PC-9 (cell line): ENCODE data around the gene FFAR3. TPM values are rescaled to one million over a fixed set of nuclear protein-coding genes. Genes with fewer than 3 reads are reported as not detected.
"Not testable (repeated sequence)": the region's sequence is repeated elsewhere in the genome, so short reads cannot be mapped to it uniquely, and the experiment has no call there.

Experiments used
- BruUV-seq: library from RNA; stranded (reverse); fragments of 400-500 nt; replicated peaks from 2 replicates; lab custom pipeline; 2021; lab: Mats Ljungman, UMichigan
- CTCF ChIA-PET: fragments of 300-600 bp; sonication (Branson Sonifier 250); formaldehyde crosslinking; loops from one replicate; lab custom pipeline; 2022; ENCODE audit warnings: antibody characterized with exemption; lab: Charles Lee
- POLR2A ChIA-PET: fragments of 300-600 bp; sonication (Branson Sonifier 250); formaldehyde crosslinking; loops from one replicate; lab custom pipeline; 2022; ENCODE audit warnings: antibody characterized with exemption; ENCODE audit not compliant: unreplicated experiment; lab: Charles Lee
- DNase-seq, 2 experiments: peaks; one replicate each; pipeline versions ENCODE4 v3.0.0 to v3.0.0-alpha.2; 2015 to 2022; ENCODE audit warnings: mixed read lengths in 1 of 2
- H2AFZ ChIP-seq: fragments of 200-600 bp; sonication (generic); 2 replicates; pipeline ENCODE4 v1.8.1; 2017; ENCODE audit warnings: antibody characterized with exemption
- H3F3A ChIP-seq: fragments of 200-600 bp; sonication (generic); 2 replicates; pipeline ENCODE4 v1.8.1; 2017; ENCODE audit warnings: antibody characterized with exemption, mild to moderate bottlenecking, low read depth; ENCODE audit not compliant: insufficient read depth
- H3K27ac ChIP-seq: fragments of 200-600 bp; sonication (generic); 2 replicates; pipeline ENCODE4 v1.6.1; 2016; ENCODE audit warnings: mixed run types
- H3K27me3 ChIP-seq: fragments of 200-600 bp; sonication (generic); 2 replicates; pipeline ENCODE4 v1.6.1; 2016; ENCODE audit warnings: low read depth, mixed run types; ENCODE audit not compliant: insufficient read depth
- H3K36me3 ChIP-seq: fragments of 200-600 bp; sonication (generic); 2 replicates; pipeline ENCODE4 v1.6.1; 2016; ENCODE audit warnings: low read depth, mixed run types
- H3K4me1 ChIP-seq: fragments of 200-600 bp; sonication (generic); replicated peaks from 2 replicates; pipeline ENCODE4 v1.6.1; 2016; ENCODE audit warnings: mixed run types; ENCODE audit not compliant: insufficient read depth
- H3K4me2 ChIP-seq: fragments of 200-600 bp; sonication (generic); 2 replicates; pipeline ENCODE4 v1.6.1; 2017; ENCODE audit warnings: mixed run types
- H3K4me3 ChIP-seq: fragments of 200-600 bp; sonication (generic); 2 replicates; pipeline ENCODE4 v1.6.1; 2016; ENCODE audit warnings: mixed run types
- H3K79me2 ChIP-seq: fragments of 200-600 bp; sonication (generic); 2 replicates; pipeline ENCODE4 v1.6.1; 2017; ENCODE audit warnings: low read depth, mixed run types
- H3K9me2 ChIP-seq: fragments of 200-600 bp; sonication (generic); 2 replicates; pipeline ENCODE4 v1.8.1; 2017; ENCODE audit warnings: mild to moderate bottlenecking; ENCODE audit not compliant: insufficient read depth
- H3K9me3 ChIP-seq: fragments of 200-600 bp; sonication (generic); 2 replicates; pipeline ENCODE4 v1.8.1; 2016; ENCODE audit warnings: low read depth; ENCODE audit not compliant: insufficient read depth
- H4K20me1 ChIP-seq: fragments of 200-600 bp; sonication (generic); 2 replicates; pipeline ENCODE4 v1.8.1; 2017; ENCODE audit not compliant: insufficient read depth
- CTCF ChIP-seq: fragments of 200-600 bp; sonication (generic); conservative IDR thresholded peaks from 2 replicates; pipeline ENCODE4 v1.6.1; 2017; ENCODE audit warnings: mixed run types, antibody characterized with exemption, mild to moderate bottlenecking, moderate library complexity
- EZH2 ChIP-seq: fragments of 200-600 bp; sonication (generic); IDR thresholded peaks from 2 replicates; pipeline ENCODE4 v1.8.0; 2017; ENCODE audit warnings: antibody characterized with exemption, low read depth
- intact Hi-C: fragments of 100-400 bp; cut with micrococcal nuclease; formaldehyde crosslinking; loops from one replicate; pipeline ENCODE4 v1.10.0; 2022; ENCODE audit not compliant: unreplicated experiment
- total RNA-seq: library from RNA; stranded (reverse); gene quantifications from 2 replicates; pipeline ENCODE4 v1.2.3, GENCODE V29; 2021

FFAR3 gene
- total RNA-seq, 1 experiment from 2014 or later: not detected

GRCh38 chr19:35353635-35354034, 4.6 kb upstream of the FFAR3 start:
- H3K36me3 ChIP-seq: no peaks in the 10 kb centered on the region
- no peaks in the 10 kb centered on the region for H4K20me1 ChIP-seq
- H3F3A ChIP-seq: no peaks in the 10 kb centered on the region; the same call in 1 of the 2 replicates
- H2AFZ ChIP-seq: no peak overlapping the region
- POLR2A ChIA-PET: interaction anchor here (0.5 kb wide), 1 partner anchor 341 kb away, joined by 24 read pairs; no protein-coding TSS in a partner anchor
- CTCF ChIA-PET: interaction anchor here (0.6 to 1.0 kb wide), 3 partner anchors 60 to 142 kb away, joined by 3 to 7 read pairs (median 3); no protein-coding TSS in a partner anchor
- TF ChIP-seq EZH2 (no peak), CTCF (no peak)
- H3K79me2 ChIP-seq: no peaks in the 10 kb centered on the region
- no peak overlapping the region for H3K4me2 ChIP-seq
- no peak overlapping the region for H3K27ac ChIP-seq
- intact Hi-C loops: loop anchor here (1.0 to 10.0 kb wide), 4 partner anchors 47 to 209 kb away; partner anchors contain the start of genes FXYD7 and TMEM147
- H3K4me1 ChIP-seq: no peaks in the 10 kb centered on the region
- no peak overlapping the region for H3K4me3 ChIP-seq
- no peaks in the 10 kb centered on the region for H3K9me2 ChIP-seq
- H3K27me3 ChIP-seq: 0 out of 2 replicates have a peak, but pooled peaks cover 5% of the 10 kb centered on the region
- no peaks in the 10 kb centered on the region for H3K9me3 ChIP-seq
- no TSS peak for BruUV-seq
- no peak for DNase-seq

- CTCF ChIA-PET: interaction anchor here (0.5 kb wide), 1 partner anchor 358 kb away, joined by 3 read pairs; no protein-coding TSS in a partner anchor
- intact Hi-C loops: loop anchor here (10.0 kb wide), 1 partner anchor 210 kb away; the partner anchor contains the start of gene FXYD7
- Histone ChIP-seq H3K79me2 (no peaks in the 10 kb centered on the region), H3K4me1 (no peaks in the 10 kb centered on the region), H3K36me3 (no peaks in the 10 kb centered on the region), H3K4me2 (no peak overlapping the region), H3K9me2 (no peaks in the 10 kb centered on the region), H3K27ac (no peak overlapping the region), H3F3A (no peaks in the 10 kb centered on the region; the same call in 1 of the 2 replicates), H3K4me3 (no peak overlapping the region), H3K27me3 (0 out of 2 replicates have a peak, but pooled peaks cover 5% of the 10 kb centered on the region), H2AFZ (no peak overlapping the region), H4K20me1 (no peaks in the 10 kb centered on the region), H3K9me3 (no peaks in the 10 kb centered on the region)
- POLR2A ChIA-PET: no interaction called here
- no peak for DNase-seq
- BruUV-seq: no TSS peak
- no peak for TF ChIP-seq EZH2
- no peak for TF ChIP-seq CTCF
Observed at GRCh38 chr19:35354898-35355297, 3.4 kb upstream of the FFAR3 start.

- intact Hi-C loops: loop anchor here (10.0 kb wide), 1 partner anchor 211 kb away; the partner anchor contains the start of gene FXYD7
- Histone ChIP-seq H3K36me3 (no peaks in the 10 kb centered on the region), H3K27me3 (peaks cover 5% of the 10 kb centered on the region; the same call in 1 of the 2 replicates), H3K4me2 (no peak overlapping the region), H3K4me1 (no peaks in the 10 kb centered on the region), H2AFZ (no peak overlapping the region), H3K27ac (no peak overlapping the region), H3K79me2 (no peaks in the 10 kb centered on the region), H3K9me3 (no peaks in the 10 kb centered on the region), H3K4me3 (no peak overlapping the region), H3F3A (no peaks in the 10 kb centered on the region; the same call in 1 of the 2 replicates), H3K9me2 (no peaks in the 10 kb centered on the region), H4K20me1 (no peaks in the 10 kb centered on the region)
- no peak for DNase-seq
- BruUV-seq: no TSS peak
- CTCF ChIA-PET: interaction anchor here (0.7 kb wide), 2 partner anchors 45 to 65 kb away, joined by 4 to 13 read pairs; no protein-coding TSS in a partner anchor
- POLR2A ChIA-PET: no interaction called here
- TF ChIP-seq EZH2: no peak
- TF ChIP-seq CTCF: no peak
Observed at GRCh38 chr19:35355791-35356460, 2.3 kb upstream of the FFAR3 start.

GRCh38 chr19:35358834-35359233, 574 bp downstream of the FFAR3 start:
- H3K9me2 ChIP-seq, BruUV-seq, H3F3A ChIP-seq, H3K27me3 ChIP-seq, H4K20me1 ChIP-seq, H3K79me2 ChIP-seq, H3K4me1 ChIP-seq, H2AFZ ChIP-seq, DNase-seq, H3K4me3 ChIP-seq, CTCF ChIA-PET, H3K4me2 ChIP-seq, H3K36me3 ChIP-seq, POLR2A ChIA-PET, H3K27ac ChIP-seq, H3K9me3 ChIP-seq: not testable (repeated sequence)
- intact Hi-C loops: loop anchor here (10.0 kb wide), 1 partner anchor 214 kb away; the partner anchor contains the start of gene FXYD7

- H3K27me3 ChIP-seq, H3K79me2 ChIP-seq, BruUV-seq, DNase-seq, H3K9me3 ChIP-seq, H3K27ac ChIP-seq, CTCF ChIA-PET, H3K9me2 ChIP-seq, H3K36me3 ChIP-seq, POLR2A ChIA-PET, H3F3A ChIP-seq, H3K4me3 ChIP-seq, H3K4me2 ChIP-seq, H2AFZ ChIP-seq, H3K4me1 ChIP-seq, H4K20me1 ChIP-seq: not testable (repeated sequence)
- intact Hi-C loops: loop anchor here (10.0 kb wide), 1 partner anchor 215 kb away; the partner anchor contains the start of gene FXYD7
Observed at GRCh38 chr19:35359395-35359794, 1.1 kb downstream of the FFAR3 start.
